Loucy (cell line): ENCODE results near the gene SCYGR2.

Experiments
- EZH2phosphoT487 ChIP-seq: fragments of 200-600 bp; IDR thresholded peaks from 2 replicates; pipeline ENCODE4 v1.6.1; 2018; ENCODE audit warnings: antibody characterized with exemption, mild to moderate bottlenecking, moderate library complexity, borderline replicate concordance
- TF ChIP-seq, protein P1 (sequence below): fragments of 200-600 bp; sonication (generic); conservative IDR thresholded peaks from 2 replicates; pipeline ENCODE4 v1.5.1; 2014; ENCODE audit warnings: mild to moderate bottlenecking, antibody characterized with exemption, low read length

DNA sequence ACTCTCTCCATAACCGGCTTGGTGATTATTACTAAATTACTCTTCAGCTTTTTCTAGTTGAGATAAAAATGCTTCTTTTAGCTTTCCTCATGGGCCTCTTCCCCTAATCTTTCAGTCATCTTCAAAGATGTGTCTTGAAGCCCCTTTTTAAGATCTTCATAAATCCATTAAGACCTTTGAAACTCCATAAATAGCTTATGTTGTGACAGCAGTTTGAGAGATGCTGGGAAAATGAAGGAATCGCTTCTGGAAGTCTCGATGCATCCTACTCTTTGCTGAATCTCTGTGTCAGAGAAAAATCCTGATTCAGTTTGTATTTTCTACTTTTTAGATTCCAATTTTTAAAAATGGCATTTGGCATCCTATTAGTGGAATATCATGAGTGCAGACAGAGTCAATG is 31.6 kb downstream of the SCYGR2 start:
- TF ChIP-seq, protein P1, sequence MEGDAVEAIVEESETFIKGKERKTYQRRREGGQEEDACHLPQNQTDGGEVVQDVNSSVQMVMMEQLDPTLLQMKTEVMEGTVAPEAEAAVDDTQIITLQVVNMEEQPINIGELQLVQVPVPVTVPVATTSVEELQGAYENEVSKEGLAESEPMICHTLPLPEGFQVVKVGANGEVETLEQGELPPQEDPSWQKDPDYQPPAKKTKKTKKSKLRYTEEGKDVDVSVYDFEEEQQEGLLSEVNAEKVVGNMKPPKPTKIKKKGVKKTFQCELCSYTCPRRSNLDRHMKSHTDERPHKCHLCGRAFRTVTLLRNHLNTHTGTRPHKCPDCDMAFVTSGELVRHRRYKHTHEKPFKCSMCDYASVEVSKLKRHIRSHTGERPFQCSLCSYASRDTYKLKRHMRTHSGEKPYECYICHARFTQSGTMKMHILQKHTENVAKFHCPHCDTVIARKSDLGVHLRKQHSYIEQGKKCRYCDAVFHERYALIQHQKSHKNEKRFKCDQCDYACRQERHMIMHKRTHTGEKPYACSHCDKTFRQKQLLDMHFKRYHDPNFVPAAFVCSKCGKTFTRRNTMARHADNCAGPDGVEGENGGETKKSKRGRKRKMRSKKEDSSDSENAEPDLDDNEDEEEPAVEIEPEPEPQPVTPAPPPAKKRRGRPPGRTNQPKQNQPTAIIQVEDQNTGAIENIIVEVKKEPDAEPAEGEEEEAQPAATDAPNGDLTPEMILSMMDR = no peak
- TF ChIP-seq EZH2phosphoT487 = no peak
